HCT116 (cell line): ENCODE data around the gene CCBE1. TPM values are rescaled to one million over a fixed set of nuclear protein-coding genes. Genes with fewer than 3 reads are reported as not detected.

Experiments used
- ATAC-seq: fragments of 200-7000 bp; cut with Tn5 transposase; 2 replicates; pipeline ENCODE4 v1.9.1; 2020; ENCODE audit warnings: mild to moderate bottlenecking, moderate library complexity
- BruUV-seq: library from RNA; stranded (reverse); fragments of 400-500 nt; replicated peaks from 2 replicates; lab custom pipeline; 2021; lab: Mats Ljungman, UMichigan
- CTCF ChIA-PET: fragments of 300-600 bp; sonication (Branson Sonifier 250); formaldehyde crosslinking; loops from one replicate; lab custom pipeline; 2021; ENCODE audit warnings: antibody characterized with exemption; lab: Charles Lee
- POLR2A ChIA-PET: fragments of 300-600, 350-600 bp; sonication (Branson Sonifier 250); formaldehyde crosslinking; loops from one replicate; lab custom pipeline; 2021; ENCODE audit warnings: antibody characterized with exemption; lab: Charles Lee
- RAD21 ChIA-PET, 2 experiments: fragments of 300-600 bp; sonication (Branson Sonifier 250); formaldehyde crosslinking; loops; one replicate each; lab custom pipeline; 2023; ENCODE audit warnings: low total read pairs in 2 of 2; ENCODE audit not compliant: uncharacterized antibody in 2 of 2, unreplicated experiment in 2 of 2, low non-redundant PET in 1 of 2; lab: Charles Lee
- DNase-seq: peaks from one replicate; pipeline ENCODE4 v3.0.0-alpha.2; 2010; ENCODE audit warnings: low read depth, low spot score
- H2AFZ ChIP-seq: fragments of 200-600 bp; shearing (Covaris generic), sonication (generic); 2 replicates; pipeline ENCODE4 v1.6.1; 2017; ENCODE audit warnings: low read depth, mixed run types, mixed read lengths, antibody characterized with exemption, low read length; ENCODE audit not compliant: poor library complexity, severe bottlenecking
- H3K27ac ChIP-seq: 2 replicates; pipeline ENCODE4 v1.5.1; 2012; ENCODE audit warnings: low read depth, low read length
- H3K27me3 ChIP-seq: fragments of 200-600 bp; sonication (generic); 2 replicates; pipeline ENCODE4 v1.6.1; 2016; ENCODE audit warnings: mixed run types, low read length, mixed read lengths; ENCODE audit not compliant: insufficient read depth
- H3K36me3 ChIP-seq, 2 experiments: fragments of 200-500 bp in 1 of 2; fragments of 200-600 bp in 1 of 2; sonication (Bioruptor generic) in 1 of 2; sonication (generic) in 1 of 2; 2 replicates each; pipeline versions ENCODE4 v1.5.1 to v1.6.1; 2014 to 2016; ENCODE audit warnings: low read length in 2 of 2, inconsistent platforms in 1 of 2, mixed read lengths in 1 of 2, mixed run types in 1 of 2; ENCODE audit not compliant: insufficient read depth in 2 of 2, control insufficient read depth in 1 of 2
- H3K4me1 ChIP-seq, 2 experiments: fragments of 200-600 bp in 1 of 2; sonication (generic) in 1 of 2; 2 replicates each; pipeline versions ENCODE4 v1.5.1 to v1.6.1; 2012 to 2017; ENCODE audit warnings: low read length in 2 of 2, inconsistent platforms in 1 of 2, mild to moderate bottlenecking in 1 of 2, mixed read lengths in 1 of 2, mixed run types in 1 of 2, moderate library complexity in 1 of 2; ENCODE audit not compliant: insufficient read depth in 2 of 2, control insufficient read depth in 1 of 2
- H3K4me2 ChIP-seq: fragments of 200-600 bp; sonication (generic); 2 replicates; pipeline ENCODE4 v1.6.1; 2017; ENCODE audit warnings: mixed run types, low read length, mixed read lengths
- H3K4me3 ChIP-seq, 2 experiments: fragments of 200-600 bp in 1 of 2; sonication (generic) in 1 of 2; replicated peaks in 1 of 2; 2 replicates each; pipeline ENCODE4 v1.5.1; 2011 to 2016; ENCODE audit warnings: low read length in 2 of 2, control low read depth in 1 of 2, low read depth in 1 of 2, mild to moderate bottlenecking in 1 of 2, mixed read lengths in 1 of 2, mixed run types in 1 of 2
- H3K79me2 ChIP-seq: fragments of 200-600 bp; sonication (generic); 2 replicates; pipeline ENCODE4 v1.6.1; 2017; ENCODE audit warnings: mild to moderate bottlenecking, mixed run types, low read length, moderate library complexity, mixed read lengths; ENCODE audit not compliant: insufficient read depth
- H3K9ac ChIP-seq: fragments of 200-600 bp; sonication (generic); 2 replicates; pipeline ENCODE4 v1.6.1; 2016; ENCODE audit warnings: low read length, mixed read lengths
- H3K9me2 ChIP-seq: fragments of 200-600 bp; sonication (generic), shearing (Covaris generic); 2 replicates; pipeline ENCODE4 v1.6.1; 2017; ENCODE audit warnings: mixed run types, mild to moderate bottlenecking, moderate library complexity; ENCODE audit not compliant: insufficient read depth
- H3K9me3 ChIP-seq, 2 experiments: fragments of 200-500 bp in 1 of 2; fragments of 200-600 bp in 1 of 2; sonication (Bioruptor generic) in 1 of 2; sonication (generic) in 1 of 2; 2 replicates each; pipeline ENCODE4 v1.6.1; 2014 to 2017; ENCODE audit warnings: low read length in 2 of 2, mixed read lengths in 2 of 2, inconsistent platforms in 1 of 2, low read depth in 1 of 2, mild to moderate bottlenecking in 1 of 2, mixed run types in 1 of 2, moderate library complexity in 1 of 2; ENCODE audit not compliant: control insufficient read depth in 1 of 2, insufficient read depth in 1 of 2
- H4K20me1 ChIP-seq: fragments of 200-600 bp; sonication (generic), shearing (Covaris generic); 2 replicates; pipeline ENCODE4 v1.6.1; 2017; ENCODE audit warnings: mixed run types, mild to moderate bottlenecking, moderate library complexity; ENCODE audit not compliant: insufficient read depth
- CEBPB ChIP-seq: IDR thresholded peaks from 2 replicates; pipeline ENCODE4 v1.6.1; 2012; ENCODE audit warnings: low read depth
- CTCF ChIP-seq, 3 experiments: fragments of 200-600 bp in 1 of 3; sonication (generic) in 1 of 3; IDR thresholded peaks in 2 of 3; conservative IDR thresholded peaks in 1 of 3; 2 replicates each; pipeline ENCODE4 v1.5.1; 2012 to 2017; ENCODE audit warnings: low read depth in 2 of 3, low read length in 2 of 3, antibody characterized with exemption in 1 of 3, borderline replicate concordance in 1 of 3, control low read depth in 1 of 3, mild to moderate bottlenecking in 1 of 3, mixed read lengths in 1 of 3, mixed run types in 1 of 3, moderate library complexity in 1 of 3; ENCODE audit not compliant: insufficient read depth in 1 of 3
- EGR1 ChIP-seq: IDR thresholded peaks from 2 replicates; pipeline ENCODE4 v1.6.1; 2012; ENCODE audit warnings: low read depth
- EZH2 ChIP-seq: fragments of 200-600 bp; sonication (generic); IDR thresholded peaks from 2 replicates; pipeline ENCODE4 v1.6.1; 2017; ENCODE audit warnings: antibody characterized with exemption, mixed run types
- POLR2A ChIP-seq: IDR thresholded peaks from 2 replicates; pipeline ENCODE4 v1.7.0; 2011; ENCODE audit warnings: borderline replicate concordance; ENCODE audit not compliant: insufficient read depth, insufficient read length; ENCODE audit errors: extremely low read depth
- SRF ChIP-seq: IDR thresholded peaks from 2 replicates; pipeline ENCODE4 v1.6.1; 2012; ENCODE audit warnings: low read depth
- ZFX ChIP-seq: fragments of 450-650 bp; IDR thresholded peaks from 2 replicates; pipeline ENCODE4 v1.6.1; 2017
- intact Hi-C: fragments of 100-400 bp; cut with micrococcal nuclease; formaldehyde crosslinking; loops from 2 replicates; pipeline ENCODE4 v1.10.0; 2022
- total RNA-seq: library from RNA; stranded (reverse); gene quantifications from one replicate; pipeline ENCODE4 v1.2.1, GENCODE V29; 2021; ENCODE audit not compliant: unreplicated experiment
- TF ChIP-seq, protein P1 (sequence below): IDR thresholded peaks from 2 replicates; pipeline ENCODE4 v1.6.1; 2011; ENCODE audit warnings: mild to moderate bottlenecking, low read length, moderate library complexity; ENCODE audit not compliant: insufficient replicate concordance; ENCODE audit errors: extremely low read depth

The CCBE1 gene
- total RNA-seq, 1 experiment from 2014 or later: 0.84 TPM

DNA sequence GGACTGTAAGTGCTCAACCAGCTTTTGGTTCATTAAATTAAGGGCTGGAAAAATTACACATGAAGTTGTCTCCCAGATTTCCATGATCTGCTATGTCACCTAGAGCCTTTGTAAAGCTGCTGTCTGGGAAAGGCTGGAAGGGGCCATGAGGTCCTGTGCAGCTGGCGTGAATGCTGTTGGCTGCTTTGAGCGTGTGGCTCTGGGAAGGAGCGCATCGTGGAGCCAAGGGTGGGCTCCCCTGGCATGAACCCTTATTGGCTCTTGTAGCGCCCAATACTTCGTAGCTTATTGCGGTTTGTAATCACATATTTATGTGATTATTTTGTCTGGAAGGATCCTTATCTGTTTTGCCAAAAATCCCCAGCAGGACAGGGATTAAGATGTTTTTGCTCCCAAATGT lies 267.6 kb downstream of the CCBE1 start:
- TF ChIP-seq SRF: no peak
- no peak for TF ChIP-seq CEBPB
- TF ChIP-seq, protein P1, sequence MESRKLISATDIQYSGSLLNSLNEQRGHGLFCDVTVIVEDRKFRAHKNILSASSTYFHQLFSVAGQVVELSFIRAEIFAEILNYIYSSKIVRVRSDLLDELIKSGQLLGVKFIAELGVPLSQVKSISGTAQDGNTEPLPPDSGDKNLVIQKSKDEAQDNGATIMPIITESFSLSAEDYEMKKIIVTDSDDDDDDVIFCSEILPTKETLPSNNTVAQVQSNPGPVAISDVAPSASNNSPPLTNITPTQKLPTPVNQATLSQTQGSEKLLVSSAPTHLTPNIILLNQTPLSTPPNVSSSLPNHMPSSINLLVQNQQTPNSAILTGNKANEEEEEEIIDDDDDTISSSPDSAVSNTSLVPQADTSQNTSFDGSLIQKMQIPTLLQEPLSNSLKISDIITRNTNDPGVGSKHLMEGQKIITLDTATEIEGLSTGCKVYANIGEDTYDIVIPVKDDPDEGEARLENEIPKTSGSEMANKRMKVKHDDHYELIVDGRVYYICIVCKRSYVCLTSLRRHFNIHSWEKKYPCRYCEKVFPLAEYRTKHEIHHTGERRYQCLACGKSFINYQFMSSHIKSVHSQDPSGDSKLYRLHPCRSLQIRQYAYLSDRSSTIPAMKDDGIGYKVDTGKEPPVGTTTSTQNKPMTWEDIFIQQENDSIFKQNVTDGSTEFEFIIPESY: no peak
- Histone ChIP-seq H3K36me3 (no peaks in the 10 kb centered on the region), H3K79me2 (no peaks in the 10 kb centered on the region), H3K4me3 (no peak overlapping the region), H3K9me2 (no peaks in the 10 kb centered on the region), H3K27ac (no peak overlapping the region), H3K27me3 (0 out of 2 replicates have a peak, but pooled peaks cover 3% of the 10 kb centered on the region), H3K4me2 (no peak overlapping the region), H3K9ac (no peak overlapping the region), H3K9me3 (no peaks in the 10 kb centered on the region), H2AFZ (no peak overlapping the region), H4K20me1 (no peaks in the 10 kb centered on the region), H3K4me1 (no peaks in the 10 kb centered on the region)
- CTCF ChIA-PET: no interaction called here
- RAD21 ChIA-PET: no interaction called here
- DNase-seq: no peak
- BruUV-seq: no TSS peak
- intact Hi-C loops: no loop called here
- no peak for ATAC-seq
- POLR2A ChIA-PET: no interaction called here

DNA sequence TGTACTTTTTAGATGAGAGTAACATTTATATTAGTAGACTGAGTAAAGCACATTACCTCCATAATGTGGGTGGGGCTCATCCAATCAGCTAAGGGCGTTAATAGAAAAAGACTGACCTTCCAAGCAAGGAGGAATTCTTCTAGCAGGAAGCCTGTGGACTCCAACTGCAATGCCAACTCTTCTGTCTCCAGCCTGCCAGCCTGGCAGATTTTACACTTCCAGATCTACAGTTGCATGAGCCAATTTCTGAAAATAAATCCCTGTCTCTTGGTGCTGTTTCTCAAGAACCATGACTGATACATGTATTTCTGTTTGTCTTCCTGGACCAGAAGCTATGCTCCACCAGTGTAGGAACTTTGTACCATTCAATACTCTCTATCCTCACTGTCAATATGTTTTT lies 269.2 kb downstream of the CCBE1 start:
- ChIA-PET CTCF (no interaction called here), POLR2A (no interaction called here), RAD21 (no interaction called here)
- ATAC-seq: no peak
- no peak overlapping the region for H3K9ac ChIP-seq
- no peak overlapping the region for H3K4me2 ChIP-seq
- no peak overlapping the region for H2AFZ ChIP-seq
- no peak for DNase-seq
- H3K4me1 ChIP-seq: no peaks in the 10 kb centered on the region
- BruUV-seq: no TSS peak
- no peaks in the 10 kb centered on the region for H3K9me2 ChIP-seq
- H3K4me3 ChIP-seq: no peak overlapping the region
- no peaks in the 10 kb centered on the region for H3K9me3 ChIP-seq
- TF ChIP-seq, protein P1: no peak
- TF ChIP-seq CTCF (IDR thresholded peaks at IDR 0.05 in 2 of 3, conservative IDR thresholded peaks at IDR 0.05 in 1 of 3; ENCODE audit: borderline replicate concordance in 1 of 3, insufficient read depth in 1 of 3, low read depth in 2 of 3, low read length in 2 of 3) (no peak), EGR1 (no peak), EZH2 (no peak), CEBPB (no peak), POLR2A (no peak), ZFX (no peak)
- no peak overlapping the region for H3K27ac ChIP-seq
- no peaks in the 10 kb centered on the region for H4K20me1 ChIP-seq
- peaks cover 7% of the 10 kb centered on the region; the same call in 1 of the 2 replicates for H3K27me3 ChIP-seq
- intact Hi-C loops: no loop called here
- H3K36me3 ChIP-seq: no peaks in the 10 kb centered on the region
- no peaks in the 10 kb centered on the region for H3K79me2 ChIP-seq
